OCI-LY1 (cell line): ENCODE data around the gene CACNB2.

Experiments used
- CTCF ChIP-seq: fragments of 200-600 bp; sonication (generic), shearing (Covaris generic); IDR thresholded peaks from 2 replicates; pipeline ENCODE4 v1.5.1; 2017; ENCODE audit warnings: mild to moderate bottlenecking, antibody characterized with exemption, low read length, moderate library complexity, mixed read lengths
- EZH2 ChIP-seq: fragments of 200-600 bp; sonication (generic), shearing (Covaris generic); IDR thresholded peaks from 2 replicates; pipeline ENCODE4 v1.8.0; 2017; ENCODE audit warnings: borderline replicate concordance, mixed run types, mild to moderate bottlenecking, antibody characterized with exemption, low read length, moderate library complexity, mixed read lengths

DNA sequence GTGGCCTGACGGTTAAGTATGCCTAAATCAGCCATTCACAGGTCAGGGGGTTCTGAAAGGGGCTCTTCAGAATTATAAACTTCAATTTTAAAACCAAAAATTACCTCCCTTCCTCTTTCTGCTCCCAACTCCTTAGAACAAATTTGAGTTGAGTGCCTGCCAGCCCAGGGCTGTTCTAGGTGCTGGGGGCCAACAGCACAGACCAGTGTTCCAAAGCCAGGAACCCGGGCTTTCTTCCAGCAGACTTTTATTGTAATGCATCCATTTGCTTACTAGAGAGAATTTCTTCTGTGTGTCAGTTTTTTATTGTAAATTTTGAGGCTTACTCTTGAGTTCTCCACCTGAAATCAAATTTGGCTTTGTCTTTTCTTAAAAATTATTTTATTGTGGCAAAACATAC is 238.5 kb downstream of the CACNB2 start:
- TF ChIP-seq CTCF (no peak), EZH2 (no peak)
